Effector memory CD4-positive, alpha-beta T cell (primary cell): ENCODE measurements around the gene ENTHD1.

ENCODE experiments used
- DNase-seq, 3 donors: peaks; one replicate each; pipeline ENCODE4 v3.0.0-alpha.2; 2020
- H3K27ac ChIP-seq: 2 replicates; pipeline ENCODE4 v1.7.0; 2013; ENCODE audit warnings: mild to moderate bottlenecking, low read length, moderate library complexity; ENCODE audit not compliant: insufficient read depth, poor library complexity, severe bottlenecking
- H3K27me3 ChIP-seq: replicated peaks from 2 replicates; pipeline ENCODE4 v1.7.0; 2013; ENCODE audit warnings: mild to moderate bottlenecking, low read length; ENCODE audit not compliant: insufficient read depth, control insufficient read depth, poor library complexity, severe bottlenecking
- H3K36me3 ChIP-seq: 2 replicates; pipeline ENCODE4 v1.7.0; 2013; ENCODE audit warnings: mild to moderate bottlenecking, low read length, moderate library complexity; ENCODE audit not compliant: control insufficient read depth, insufficient read depth
- H3K4me1 ChIP-seq: 2 replicates; pipeline ENCODE4 v1.7.0; 2013; ENCODE audit warnings: low read length, mild to moderate bottlenecking; ENCODE audit not compliant: control insufficient read depth, insufficient read depth, poor library complexity, severe bottlenecking
- H3K4me3 ChIP-seq: 2 replicates; pipeline ENCODE4 v1.7.0; 2013; ENCODE audit warnings: low read length, low read depth, mild to moderate bottlenecking; ENCODE audit not compliant: insufficient read depth, poor library complexity, severe bottlenecking
- H3K9me3 ChIP-seq: 2 replicates; pipeline ENCODE4 v1.7.0; 2013; ENCODE audit warnings: mild to moderate bottlenecking, low read length, moderate library complexity; ENCODE audit not compliant: control insufficient read depth

ENTHD1 gene

DNA sequence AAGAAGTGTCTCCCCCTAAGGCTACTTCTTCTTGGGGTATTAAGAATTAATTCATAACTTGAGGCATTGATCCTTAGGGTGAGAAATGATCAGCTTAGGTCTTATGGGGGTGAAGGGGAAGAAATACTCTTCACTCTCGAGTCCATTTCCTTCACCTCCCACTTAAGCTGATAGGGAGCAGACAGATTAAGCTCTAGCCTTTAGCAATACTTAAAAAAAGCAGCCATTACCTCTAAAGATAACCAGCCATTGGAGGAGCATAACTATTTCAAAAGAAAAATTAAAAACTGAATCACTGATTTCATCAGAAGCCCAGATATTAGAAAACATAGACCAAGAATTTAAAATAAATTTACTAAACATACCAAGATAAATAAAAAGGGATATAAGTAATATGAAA lies 60.5 kb downstream of the ENTHD1 start:
- Histone ChIP-seq H3K36me3 (no peaks in the 10 kb centered on the region), H3K27ac (no peak overlapping the region), H3K27me3 (no peaks in the 10 kb centered on the region), H3K9me3 (no peaks in the 10 kb centered on the region), H3K4me1 (no peaks in the 10 kb centered on the region), H3K4me3 (no peak overlapping the region)
- no peak for DNase-seq

DNA sequence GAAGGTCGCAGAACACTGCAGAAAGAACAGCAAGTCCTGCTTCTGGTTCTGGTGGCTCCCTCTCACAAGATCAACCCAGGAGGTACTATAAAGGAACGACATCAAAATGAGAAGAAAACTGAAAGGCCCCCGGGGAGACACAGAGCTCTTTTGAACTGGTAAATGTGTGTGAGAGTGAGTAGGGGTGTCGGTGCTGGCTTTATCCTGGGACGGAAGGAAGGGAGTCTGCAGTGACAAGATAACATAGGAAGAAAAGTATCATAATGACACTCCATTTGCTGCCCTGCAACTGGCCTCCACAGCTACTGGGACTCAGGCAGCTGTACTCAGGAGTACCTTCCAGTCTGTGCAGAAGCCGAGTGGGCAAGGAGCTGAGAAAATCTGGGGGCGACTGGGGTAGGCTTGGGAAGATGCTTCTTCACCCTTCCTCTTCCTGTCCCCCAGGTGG lies 60.9 kb downstream of the ENTHD1 start:
- no peaks in the 10 kb centered on the region for H3K9me3 ChIP-seq
- H3K4me1 ChIP-seq, result no peaks in the 10 kb centered on the region
- no peak for DNase-seq
- H3K36me3 ChIP-seq, result no peaks in the 10 kb centered on the region
- H3K27me3 ChIP-seq, result no peaks in the 10 kb centered on the region
- no peak overlapping the region for H3K4me3 ChIP-seq
- no peak overlapping the region for H3K27ac ChIP-seq

DNA sequence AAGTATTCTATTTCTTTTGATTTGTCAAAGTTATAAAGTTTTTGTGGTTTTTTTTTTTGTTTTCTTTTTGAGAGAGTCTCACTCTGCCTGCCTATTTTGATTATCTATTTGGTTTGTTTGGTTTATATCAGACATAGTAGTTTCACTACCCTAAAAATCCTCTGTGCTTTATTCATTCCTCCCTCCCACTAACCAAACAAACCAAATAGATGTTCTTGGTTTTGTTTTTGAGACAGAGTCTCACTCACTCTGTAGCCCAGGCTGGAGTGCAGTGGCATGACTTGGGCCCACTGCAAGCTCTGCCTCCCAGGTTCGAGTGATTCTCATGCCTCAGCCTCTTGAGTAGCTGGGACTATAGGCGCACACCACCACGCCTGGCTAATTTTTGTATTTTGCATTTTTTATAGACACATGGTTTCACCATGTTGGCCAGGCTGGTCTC lies 67.9 kb downstream of the ENTHD1 start:
- Histone ChIP-seq H3K4me1 (no peaks in the 10 kb centered on the region), H3K4me3 (no peak overlapping the region), H3K27ac (no peak overlapping the region), H3K36me3 (no peaks in the 10 kb centered on the region), H3K9me3 (no peaks in the 10 kb centered on the region), H3K27me3 (no peaks in the 10 kb centered on the region)
- DNase-seq, result no peak

DNA sequence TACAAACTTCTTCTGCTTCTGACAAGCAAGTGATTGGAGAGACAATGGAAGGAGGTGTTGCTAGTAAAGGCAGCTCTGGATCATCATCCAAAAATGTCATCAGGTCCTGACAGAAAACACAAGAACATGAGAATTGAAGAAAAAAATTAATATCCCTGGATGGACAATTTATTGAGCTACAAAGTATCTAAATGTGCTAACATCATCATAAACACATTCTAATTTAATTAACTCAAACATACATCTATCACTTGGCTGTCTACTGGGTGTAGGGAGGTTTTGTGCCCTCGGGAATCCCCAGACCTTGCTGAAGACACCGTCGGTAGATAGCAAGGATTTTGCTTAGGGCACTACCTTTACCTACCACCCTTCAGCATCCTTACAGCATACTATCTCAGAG lies 72.6 kb downstream of the ENTHD1 start:
- Histone ChIP-seq H3K4me1 (no peaks in the 10 kb centered on the region), H3K36me3 (no peaks in the 10 kb centered on the region), H3K9me3 (no peaks in the 10 kb centered on the region), H3K4me3 (no peak overlapping the region), H3K27ac (no peak overlapping the region), H3K27me3 (no peaks in the 10 kb centered on the region)
- no peak for DNase-seq

DNA sequence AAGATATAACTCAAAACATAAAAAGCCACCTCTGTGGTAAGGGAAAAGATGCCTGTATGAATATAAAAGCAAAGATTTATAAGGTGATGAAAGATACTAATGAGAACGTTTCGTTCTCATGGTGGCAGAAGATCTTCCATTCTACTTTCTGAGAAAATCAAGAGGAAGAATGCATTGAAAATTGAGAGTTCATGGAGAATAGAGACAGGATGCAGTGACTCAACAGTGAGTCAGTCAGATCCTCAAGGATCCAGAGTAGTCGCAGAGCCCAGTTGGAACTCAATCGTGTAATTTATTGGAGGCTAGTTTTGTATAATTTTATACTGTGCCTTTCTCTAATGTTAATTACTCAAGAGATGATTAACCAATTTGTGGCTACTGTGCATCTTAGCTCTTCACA lies 73.3 kb downstream of the ENTHD1 start:
- Histone ChIP-seq H3K9me3 (no peaks in the 10 kb centered on the region), H3K36me3 (no peaks in the 10 kb centered on the region), H3K4me1 (no peaks in the 10 kb centered on the region), H3K27me3 (no peaks in the 10 kb centered on the region), H3K27ac (no peak overlapping the region), H3K4me3 (no peak overlapping the region)
- no peak for DNase-seq

- Histone ChIP-seq H3K4me3 (no peak overlapping the region), H3K27me3 (no peaks in the 10 kb centered on the region), H3K9me3 (no peaks in the 10 kb centered on the region), H3K27ac (no peak overlapping the region), H3K4me1 (no peaks in the 10 kb centered on the region), H3K36me3 (no peaks in the 10 kb centered on the region)
- DNase-seq, result no peak
These were observed 74.1 kb downstream of the ENTHD1 start for GRCh38 chr22:39819429-39819828.

DNA sequence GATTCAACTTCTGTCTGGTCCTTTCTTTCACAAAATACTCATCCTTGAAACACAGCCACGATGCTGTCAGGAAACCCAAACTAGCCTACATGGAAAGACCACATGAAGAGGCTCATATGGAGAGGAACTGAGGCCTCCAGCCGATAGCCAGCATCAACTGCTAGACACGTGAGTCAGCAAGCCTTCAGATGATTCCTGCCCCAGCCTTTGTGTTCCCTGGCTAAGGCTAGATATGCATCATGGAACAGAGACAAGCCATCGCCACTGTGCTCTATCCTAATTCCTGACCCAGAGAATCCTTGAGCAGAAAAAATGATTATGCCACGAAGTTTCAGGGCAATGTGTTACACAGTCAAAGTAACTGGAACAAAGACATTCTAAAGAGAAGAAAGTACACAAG lies 75.5 kb downstream of the ENTHD1 start:
- H3K36me3 ChIP-seq, result no peaks in the 10 kb centered on the region
- no peaks in the 10 kb centered on the region for H3K27me3 ChIP-seq
- H3K4me3 ChIP-seq, result no peak overlapping the region
- no peak overlapping the region for H3K27ac ChIP-seq
- H3K9me3 ChIP-seq, result no peaks in the 10 kb centered on the region
- H3K4me1 ChIP-seq, result no peaks in the 10 kb centered on the region
- DNase-seq, result no peak

GRCh38 chr22:39815932-39816331 lies 77.6 kb downstream of the ENTHD1 start:
- no peak for DNase-seq
- no peak overlapping the region for H3K4me3 ChIP-seq
- no peaks in the 10 kb centered on the region for H3K9me3 ChIP-seq
- no peak overlapping the region for H3K27ac ChIP-seq
- H3K27me3 ChIP-seq, result no peaks in the 10 kb centered on the region
- H3K4me1 ChIP-seq, result no peaks in the 10 kb centered on the region
- no peaks in the 10 kb centered on the region for H3K36me3 ChIP-seq

DNA sequence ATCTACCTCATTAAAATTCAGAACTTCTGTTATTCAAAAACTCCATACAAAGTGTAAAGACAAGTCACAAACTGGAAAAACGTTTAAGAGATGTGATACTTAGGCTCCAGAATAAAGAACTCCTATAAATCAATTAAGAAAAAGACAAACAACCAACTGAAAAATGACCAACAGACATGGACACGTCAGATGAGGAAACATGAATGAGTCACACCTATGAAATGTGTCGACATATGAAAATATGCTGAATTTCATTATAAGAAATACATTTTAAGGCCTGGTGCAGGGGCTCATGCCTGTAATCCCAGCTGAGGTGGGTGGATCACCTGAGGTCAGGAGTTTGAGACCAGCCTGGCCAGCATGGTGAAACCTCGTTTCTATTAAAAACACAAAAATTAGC lies 78.7 kb downstream of the ENTHD1 start:
- H3K27me3 ChIP-seq, result no peaks in the 10 kb centered on the region
- H3K36me3 ChIP-seq, result no peaks in the 10 kb centered on the region
- no peak overlapping the region for H3K4me3 ChIP-seq
- no peaks in the 10 kb centered on the region for H3K9me3 ChIP-seq
- H3K4me1 ChIP-seq, result no peaks in the 10 kb centered on the region
- H3K27ac ChIP-seq, result no peak overlapping the region
- no peak for DNase-seq

- DNase-seq, result no peak
These were observed 83.6 kb downstream of the ENTHD1 start for GRCh38 chr22:39809772-39810557.

More at GRCh38 chr22:39809772-39810557, 83.6 kb downstream of the ENTHD1 start:
- H3K27ac ChIP-seq, result no peak overlapping the region
- no peaks in the 10 kb centered on the region for H3K9me3 ChIP-seq
- H3K4me1 ChIP-seq, result no peaks in the 10 kb centered on the region
- H3K4me3 ChIP-seq, result no peak overlapping the region
- H3K36me3 ChIP-seq, result no peaks in the 10 kb centered on the region
- H3K27me3 ChIP-seq, result no peaks in the 10 kb centered on the region
